ENCODE measurements around the gene TMEM63B.
"Not testable (repeated sequence)": the region's sequence is repeated elsewhere in the genome, so short reads cannot be mapped to it uniquely, and the experiment has no call there.

TMEM63B gene

DNA sequence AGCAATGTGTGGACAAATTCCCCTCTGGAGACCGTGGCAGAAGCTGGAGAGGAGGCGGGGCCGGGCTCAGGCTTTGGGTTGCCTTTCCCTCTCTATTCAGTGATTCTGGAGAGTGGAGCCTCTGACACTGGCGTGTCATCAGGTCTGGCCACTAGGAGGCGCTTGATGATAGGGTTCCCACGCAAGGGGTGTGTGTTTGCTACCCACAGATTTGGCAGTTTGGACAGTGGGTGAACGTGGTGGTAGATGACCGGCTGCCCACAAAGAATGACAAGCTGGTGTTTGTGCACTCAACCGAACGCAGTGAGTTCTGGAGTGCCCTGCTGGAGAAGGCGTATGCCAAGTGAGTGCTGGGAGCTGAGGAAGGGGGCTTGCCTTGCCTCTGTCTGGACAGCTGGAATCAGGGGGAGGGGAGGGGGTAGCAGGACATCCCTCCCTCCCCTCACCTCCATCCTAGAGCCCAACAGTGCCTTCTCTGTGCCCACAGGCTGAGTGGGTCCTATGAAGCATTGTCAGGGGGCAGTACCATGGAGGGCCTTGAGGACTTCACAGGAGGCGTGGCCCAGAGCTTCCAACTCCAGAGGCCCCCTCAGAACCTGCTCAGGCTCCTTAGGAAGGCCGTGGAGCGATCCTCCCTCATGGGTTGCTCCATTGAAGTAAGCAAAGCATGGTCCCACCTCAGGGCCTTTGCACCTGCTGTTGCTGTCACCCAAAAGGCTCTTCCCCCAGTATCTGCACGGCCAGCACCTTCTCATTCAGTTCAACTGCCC lies 45.6 kb downstream of the TMEM63B start:
- DNase-seq: peak; percentile 91

DNA sequence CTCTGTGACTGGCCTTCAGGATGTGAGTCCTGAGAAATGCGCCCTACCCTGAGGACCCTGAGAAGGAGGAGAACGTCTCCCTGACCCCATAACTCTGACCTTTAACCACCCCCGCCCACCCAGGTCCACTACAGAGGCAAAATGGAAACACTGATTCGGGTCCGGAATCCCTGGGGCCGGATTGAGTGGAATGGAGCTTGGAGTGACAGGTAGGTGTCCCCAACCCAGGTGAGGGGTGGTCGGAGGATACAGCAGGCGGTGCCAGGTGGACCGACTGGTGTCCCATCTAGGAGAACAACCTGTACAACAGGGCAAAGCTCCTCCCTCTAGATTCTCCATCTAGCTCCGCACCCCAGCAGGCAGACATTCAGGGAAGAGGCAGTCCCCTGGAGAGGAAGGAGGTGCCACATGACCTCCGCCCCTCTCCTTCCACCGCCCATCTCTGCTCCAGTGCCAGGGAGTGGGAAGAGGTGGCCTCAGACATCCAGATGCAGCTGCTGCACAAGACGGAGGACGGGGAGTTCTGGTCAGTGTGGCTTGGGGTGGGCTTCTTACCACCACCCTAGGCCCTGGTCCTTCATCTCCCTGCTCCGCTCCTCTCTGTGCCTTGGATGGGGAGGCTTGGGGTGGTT lies 48.9 kb downstream of the TMEM63B start:
- no peak for DNase-seq

DNA sequence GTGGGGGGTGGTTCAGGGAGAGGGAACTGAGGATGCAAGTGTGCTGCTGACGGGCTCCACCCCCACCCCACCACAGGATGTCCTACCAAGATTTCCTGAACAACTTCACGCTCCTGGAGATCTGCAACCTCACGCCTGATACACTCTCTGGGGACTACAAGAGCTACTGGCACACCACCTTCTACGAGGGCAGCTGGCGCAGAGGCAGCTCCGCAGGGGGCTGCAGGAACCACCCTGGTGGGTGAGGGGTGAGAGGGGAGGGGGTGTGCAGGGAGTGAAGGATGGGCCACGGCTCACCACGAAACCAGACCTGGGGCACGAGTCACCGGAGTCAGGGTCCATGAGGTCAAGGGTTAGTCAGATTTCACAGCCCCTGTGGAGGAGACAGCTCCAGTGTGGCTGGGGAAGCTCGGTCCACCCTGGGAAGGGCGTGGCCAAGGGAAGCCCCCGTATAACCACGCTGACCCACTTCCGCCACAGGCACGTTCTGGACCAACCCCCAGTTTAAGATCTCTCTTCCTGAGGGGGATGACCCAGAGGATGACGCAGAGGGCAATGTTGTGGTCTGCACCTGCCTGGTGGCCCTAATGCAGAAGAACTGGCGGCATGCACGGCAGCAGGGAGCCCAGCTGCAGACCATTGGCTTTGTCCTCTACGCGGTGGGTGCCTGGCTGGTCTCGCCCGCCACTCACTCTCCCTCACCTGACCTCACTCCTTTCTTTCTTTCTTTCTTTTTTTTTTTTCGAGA lies 49.6 kb downstream of the TMEM63B start:
- DNase-seq: no peak

DNA sequence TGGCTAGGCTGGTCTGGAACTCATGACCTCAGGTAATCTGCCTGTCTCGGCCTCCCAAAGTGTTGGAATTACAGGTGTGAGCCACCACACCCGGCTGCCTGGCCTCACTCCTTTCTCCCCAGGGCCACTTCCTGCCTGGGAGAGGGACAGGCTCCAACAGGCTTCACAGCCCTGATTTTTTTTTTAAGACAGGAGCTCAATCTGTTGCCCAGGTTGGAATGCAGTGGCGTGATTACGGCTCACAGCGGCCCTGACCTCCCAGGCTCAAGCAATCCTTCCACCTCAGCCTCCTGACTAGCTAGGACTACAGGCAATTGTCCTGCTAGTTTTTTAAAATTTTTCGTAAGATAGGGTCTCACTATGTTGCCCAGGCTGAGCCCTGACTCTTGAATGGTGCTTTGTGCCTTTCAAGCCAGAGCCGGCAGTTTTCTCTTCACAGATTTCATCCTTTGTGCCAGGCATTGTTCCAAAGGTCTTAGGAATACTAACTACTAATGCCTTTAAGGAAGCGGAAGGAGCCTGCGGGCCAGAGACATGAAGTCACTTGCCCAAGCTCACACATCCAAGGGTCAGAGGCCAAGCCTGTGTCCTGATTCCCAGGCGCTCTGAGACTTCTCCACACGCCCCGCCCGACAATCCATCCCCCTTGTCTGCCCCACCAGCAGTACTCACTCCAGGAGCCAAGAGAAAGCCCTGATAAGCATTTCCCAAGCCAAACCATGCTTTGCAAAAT lies 50.5 kb downstream of the TMEM63B start:
- no peak for DNase-seq

DNA sequence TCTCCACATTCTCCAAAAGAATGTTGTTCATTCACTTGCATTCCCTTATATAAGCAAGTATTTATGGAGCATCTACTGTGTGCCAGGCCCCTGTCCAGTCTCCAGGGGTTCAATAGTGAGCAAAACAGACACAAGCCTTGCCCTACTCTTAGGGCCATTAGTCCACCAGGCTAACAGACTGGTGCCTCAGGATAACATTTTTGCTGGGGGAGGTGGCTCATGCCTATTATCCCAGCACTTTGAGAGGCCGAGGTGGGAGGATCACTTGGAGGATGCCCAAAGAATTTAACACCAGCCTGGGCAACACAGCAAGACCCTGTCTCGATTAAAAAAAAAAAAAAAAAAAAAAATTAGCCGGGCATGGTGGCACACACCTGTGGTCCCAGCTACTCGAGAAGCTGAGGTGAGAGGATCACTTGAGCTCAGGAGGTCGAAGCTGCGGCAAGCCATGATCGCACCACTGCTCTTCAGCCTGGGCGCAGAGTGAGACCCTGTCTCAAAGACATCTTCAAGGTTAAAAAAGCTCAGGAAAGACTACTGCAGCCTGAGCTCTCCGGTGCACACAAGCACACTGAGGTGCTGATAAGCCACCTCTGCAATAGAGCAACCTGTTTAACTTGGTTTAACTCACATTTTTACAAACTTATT lies 51.2 kb downstream of the TMEM63B start:
- no peak for DNase-seq

DNA sequence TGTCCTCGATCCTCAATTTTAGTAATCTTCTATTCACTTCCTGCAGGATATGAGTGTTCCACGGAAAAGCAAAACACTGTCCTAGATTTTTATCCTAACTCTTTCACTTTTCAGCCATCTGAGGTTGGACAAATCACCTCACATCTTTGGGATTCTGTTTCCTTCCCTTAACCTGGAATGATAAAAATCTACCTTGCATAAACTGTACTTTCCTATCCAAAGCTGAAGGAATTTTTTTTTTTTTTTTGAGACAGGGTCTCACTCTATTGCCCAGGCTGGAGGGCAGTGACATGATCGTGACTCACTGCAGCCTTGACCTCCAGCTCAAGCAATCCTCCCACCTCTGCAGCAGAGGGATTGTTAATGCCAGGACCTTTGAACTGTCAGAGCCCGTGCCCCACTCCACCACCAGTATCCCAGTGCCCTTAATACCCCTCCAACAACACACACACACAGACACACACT lies 51.8 kb downstream of the TMEM63B start:
- DNase-seq: no peak

DNA sequence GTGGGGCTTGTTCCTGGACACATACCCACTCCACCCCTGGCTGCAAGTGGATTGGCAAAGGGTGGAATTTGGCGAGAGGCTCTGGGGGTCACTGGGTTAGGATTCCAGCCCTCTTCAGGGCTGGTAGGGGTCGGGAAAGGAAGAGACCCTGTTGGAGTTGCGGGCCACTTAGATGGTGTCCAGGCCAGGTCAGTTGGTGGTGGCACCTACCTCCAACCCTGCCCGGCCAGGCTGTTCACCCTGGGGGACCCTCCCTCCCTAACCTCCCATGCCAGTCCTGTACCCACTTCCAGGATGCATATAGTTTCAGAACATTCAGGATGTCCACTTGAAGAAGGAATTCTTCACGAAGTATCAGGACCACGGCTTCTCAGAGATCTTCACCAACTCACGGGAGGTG lies 52.3 kb downstream of the TMEM63B start:
- DNase-seq: no peak

DNA sequence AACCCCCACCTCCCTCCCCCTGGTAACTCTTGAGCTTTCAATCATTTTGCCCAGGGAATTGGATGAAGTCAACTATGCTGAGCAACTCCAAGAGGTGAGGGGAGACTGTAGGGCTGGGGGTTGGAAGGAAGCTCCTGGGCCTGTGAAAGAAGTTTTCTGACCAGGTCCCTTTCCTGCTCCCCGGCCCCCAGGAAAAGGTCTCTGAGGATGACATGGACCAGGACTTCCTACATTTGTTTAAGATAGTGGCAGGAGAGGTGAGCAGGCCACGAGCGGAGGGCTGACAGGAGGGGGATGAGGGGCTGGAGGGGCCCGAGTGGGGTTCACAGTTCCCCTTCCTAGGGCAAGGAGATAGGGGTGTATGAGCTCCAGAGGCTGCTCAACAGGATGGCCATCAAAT lies 53.1 kb downstream of the TMEM63B start:
- no peak for DNase-seq

DNA sequence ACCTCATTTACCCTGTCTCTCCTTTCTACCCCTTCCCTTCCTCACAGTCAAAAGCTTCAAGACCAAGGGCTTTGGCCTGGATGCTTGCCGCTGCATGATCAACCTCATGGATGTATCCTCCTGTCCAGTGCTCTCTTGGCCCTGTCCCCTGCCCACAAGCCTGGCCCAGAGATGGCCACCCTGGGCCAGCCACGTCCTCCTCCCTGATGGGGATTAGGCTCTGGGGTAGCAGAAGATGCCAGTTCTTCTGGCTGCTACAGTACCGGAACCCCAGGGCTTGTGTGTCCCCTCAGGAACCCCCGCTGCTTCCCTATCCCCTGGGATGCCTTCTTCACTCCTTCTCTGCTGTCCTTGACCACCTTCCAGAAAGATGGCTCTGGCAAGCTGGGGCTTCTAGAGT lies 53.5 kb downstream of the TMEM63B start:
- DNase-seq: no peak

DNA sequence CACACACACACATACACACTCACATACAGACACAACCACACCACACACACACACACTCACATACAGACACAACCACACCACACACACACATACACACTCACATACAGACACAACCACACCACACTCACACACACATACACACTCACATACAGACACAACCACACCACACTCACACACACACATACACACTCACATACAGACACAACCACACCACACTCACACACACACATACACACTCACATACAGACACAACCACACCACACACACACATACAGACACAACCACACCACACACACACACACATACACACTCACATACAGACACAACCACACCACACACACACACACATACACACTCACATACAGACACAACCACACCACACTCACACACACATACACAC lies 54.4 kb downstream of the TMEM63B start:
- not testable (repeated sequence) for DNase-seq

DNA sequence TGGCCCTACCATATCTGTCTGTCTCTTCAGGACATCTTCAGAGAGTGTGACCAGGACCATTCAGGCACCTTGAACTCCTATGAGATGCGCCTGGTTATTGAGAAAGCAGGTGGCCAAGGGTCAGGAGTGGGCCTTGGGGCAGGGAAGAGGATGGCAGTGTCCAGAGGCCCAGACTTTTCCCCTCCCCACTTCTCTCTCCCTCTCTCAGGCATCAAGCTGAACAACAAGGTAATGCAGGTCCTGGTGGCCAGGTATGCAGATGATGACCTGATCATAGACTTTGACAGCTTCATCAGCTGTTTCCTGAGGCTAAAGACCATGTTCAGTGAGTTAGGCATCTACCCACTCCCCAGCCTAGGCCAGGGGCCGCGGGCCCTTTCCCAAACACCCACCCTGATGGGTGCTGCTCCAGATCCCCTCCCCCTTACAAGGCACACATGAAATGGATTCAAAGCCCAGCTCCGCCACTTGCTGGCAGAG lies 55.6 kb downstream of the TMEM63B start:
- DNase-seq: no peak

DNA sequence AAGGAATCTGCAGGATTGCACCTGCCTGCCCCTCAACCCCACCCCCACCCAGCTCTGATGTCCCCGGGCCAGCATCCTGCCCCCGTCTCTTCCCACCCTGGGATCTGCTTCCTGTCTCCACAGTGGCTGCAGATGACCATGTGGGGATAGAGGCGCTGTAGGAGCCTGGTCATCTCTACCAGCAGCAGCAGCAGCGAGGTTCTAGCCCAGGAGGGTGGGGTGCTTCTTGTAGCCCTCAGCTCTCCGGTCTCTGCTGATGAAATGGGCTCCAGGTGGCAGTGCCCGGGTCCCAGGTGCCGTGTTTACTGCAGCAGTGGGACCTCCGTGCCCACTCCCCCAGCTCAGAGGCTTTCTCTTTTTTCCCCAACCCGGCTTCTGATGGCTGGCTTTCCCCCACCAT lies 56.4 kb downstream of the TMEM63B start:
- no peak for DNase-seq

DNA sequence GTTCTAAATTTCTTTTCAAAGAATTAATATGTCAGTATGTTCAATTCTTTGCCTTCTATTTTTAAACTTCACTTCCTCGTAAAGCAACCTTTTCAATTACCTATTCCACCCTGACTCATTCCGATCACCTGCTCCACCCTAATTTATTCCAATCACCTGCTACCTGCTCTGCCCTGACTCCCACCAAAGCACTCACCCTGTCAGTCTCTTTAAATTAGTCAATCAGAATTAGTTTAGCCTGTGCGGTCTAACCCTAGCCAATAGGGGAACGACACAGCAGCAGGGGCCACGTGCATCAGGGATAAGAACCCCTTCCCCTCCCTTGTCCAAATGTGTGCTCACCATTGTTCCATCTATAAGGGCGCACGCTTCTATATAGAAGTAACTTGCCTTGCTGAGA lies 58.0 kb downstream of the TMEM63B start:
- DNase-seq: not testable (repeated sequence)

DNA sequence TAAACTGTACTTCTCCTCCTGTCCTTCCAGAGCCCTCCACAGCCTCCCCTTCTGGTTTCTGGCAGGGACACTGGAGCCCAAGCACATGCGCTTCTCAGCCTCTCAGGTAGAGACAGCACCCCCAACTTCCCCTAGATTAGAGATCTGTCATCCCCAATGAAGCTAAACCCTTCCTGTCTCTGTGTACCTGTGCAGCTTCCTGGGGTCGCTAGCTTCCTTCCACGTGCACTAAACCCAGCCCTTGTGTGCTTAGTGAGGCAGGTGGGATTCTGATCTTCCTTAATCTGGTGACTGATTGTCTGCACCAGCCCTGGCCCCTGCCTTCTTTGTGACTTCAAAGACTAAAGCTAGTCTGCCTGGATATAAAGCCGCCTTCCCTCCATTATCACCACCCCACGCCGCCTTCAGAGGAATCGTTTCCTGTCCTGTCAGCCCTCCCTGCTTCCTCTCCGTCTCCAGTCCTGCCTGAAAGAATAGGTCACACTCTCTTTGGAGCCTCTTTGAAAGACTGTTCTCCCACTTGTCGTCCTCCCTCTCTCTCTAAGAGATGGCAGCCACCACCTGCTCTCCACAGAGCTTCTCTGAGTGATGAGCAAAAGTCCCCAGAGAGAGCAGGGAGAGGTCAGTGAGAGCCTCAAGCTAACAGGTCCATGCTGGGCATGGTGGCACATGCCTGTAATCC lies 58.7 kb downstream of the TMEM63B start:
- DNase-seq: no peak

DNA sequence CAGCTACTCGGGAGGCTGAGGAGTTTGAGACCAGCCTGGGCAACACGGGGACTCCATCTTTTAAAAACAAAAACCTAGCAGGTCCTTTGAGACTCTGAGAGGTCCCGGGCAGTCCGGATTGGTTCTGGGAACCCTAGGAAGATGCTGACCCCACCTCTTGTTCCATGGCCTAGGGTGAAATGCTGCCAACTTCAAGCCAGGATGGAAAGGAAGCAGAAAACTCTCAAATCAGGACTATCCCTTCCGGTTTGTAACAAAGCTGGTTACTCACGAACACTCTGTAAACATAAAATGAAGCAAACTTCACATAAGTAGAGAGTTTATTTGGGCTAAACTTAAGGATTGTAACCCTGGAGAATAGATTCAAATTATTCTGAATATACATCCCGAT lies 59.3 kb downstream of the TMEM63B start:
- DNase-seq: no peak

DNA sequence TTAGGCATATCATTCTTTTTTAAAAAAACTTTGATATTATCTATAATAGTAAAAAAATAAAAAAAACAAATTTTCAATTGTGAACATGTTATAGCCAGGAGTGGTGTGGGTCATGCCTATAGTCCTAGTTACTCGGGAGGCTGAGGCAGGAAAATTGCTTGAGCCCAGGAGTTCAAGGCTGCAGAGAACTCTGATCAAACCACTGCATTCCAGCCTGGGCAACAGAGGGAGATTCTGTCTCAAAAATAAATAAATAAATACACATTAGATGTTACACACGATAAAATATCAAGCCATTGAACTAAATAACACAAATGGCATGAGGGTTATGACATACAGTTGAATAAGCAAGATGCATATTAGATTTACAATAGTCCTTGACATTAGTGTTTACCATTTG lies 61.5 kb downstream of the TMEM63B start:
- no peak for DNase-seq

DNA sequence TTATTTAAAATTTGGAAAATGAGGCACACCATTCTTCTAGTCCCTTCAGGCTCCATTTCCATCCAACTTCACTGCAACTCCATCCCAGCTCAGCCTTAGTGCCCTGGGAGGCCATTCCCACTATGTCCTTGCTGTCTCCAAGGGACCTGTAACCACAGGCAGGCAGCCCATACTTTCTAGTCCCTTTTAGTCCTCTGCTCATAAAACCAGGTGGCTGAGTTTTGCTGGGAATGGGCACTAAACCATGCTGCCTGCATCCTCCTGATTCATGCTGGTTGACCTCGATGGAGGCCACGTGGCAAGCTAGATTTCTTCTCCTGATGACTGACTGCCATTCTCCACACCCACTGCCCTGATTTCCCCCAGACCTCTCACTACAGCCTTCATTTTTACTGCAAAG lies 61.9 kb downstream of the TMEM63B start:
- DNase-seq: no peak

DNA sequence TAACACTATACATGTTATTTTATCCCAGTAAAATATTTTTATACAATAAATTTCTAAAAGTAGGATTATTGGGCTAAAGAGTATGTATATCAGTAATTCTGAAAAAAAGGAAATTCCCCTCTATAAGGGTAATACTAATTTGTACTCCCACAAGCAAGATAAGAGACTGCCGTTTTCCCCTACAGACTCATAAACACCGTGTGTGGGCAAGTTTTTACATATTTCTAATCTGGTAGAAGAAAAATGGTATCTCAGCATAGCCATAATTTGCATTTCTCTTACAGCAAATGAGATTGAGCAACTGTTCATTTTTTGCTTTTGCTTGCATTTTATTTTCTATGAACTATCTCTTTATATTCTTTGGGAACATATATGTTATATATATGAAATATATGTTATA lies 63.4 kb downstream of the TMEM63B start:
- DNase-seq: no peak

DNA sequence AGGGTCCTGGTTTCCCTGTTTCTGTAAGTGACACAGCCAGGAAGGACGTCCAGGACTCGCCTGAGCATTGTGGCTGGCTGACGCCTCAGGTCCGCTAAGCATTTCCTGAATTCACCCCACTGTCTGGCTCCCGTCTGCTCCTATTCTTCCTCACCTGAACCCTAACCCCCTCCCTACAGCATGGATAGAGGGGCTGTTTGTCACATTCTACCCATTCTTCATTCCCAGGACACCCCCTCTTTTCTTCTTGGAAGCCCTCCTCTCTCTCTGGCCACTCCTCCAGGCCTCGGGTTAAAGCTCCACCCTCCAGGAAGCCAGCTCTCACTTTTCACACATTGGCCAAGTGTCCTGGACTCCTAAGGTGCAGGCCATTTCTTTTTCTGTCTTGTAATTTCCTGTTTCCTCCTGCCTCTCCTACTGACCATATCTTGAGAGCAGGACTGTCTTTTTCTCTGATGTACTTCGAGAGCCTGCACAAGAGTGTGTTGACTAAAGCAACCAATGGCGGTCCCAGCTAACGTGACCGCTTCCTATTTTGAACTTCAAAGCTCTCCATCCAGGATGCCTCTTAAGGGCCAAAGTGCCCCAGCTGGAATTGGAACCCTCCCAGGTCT lies 65.2 kb downstream of the TMEM63B start:
- DNase-seq: no peak

DNA sequence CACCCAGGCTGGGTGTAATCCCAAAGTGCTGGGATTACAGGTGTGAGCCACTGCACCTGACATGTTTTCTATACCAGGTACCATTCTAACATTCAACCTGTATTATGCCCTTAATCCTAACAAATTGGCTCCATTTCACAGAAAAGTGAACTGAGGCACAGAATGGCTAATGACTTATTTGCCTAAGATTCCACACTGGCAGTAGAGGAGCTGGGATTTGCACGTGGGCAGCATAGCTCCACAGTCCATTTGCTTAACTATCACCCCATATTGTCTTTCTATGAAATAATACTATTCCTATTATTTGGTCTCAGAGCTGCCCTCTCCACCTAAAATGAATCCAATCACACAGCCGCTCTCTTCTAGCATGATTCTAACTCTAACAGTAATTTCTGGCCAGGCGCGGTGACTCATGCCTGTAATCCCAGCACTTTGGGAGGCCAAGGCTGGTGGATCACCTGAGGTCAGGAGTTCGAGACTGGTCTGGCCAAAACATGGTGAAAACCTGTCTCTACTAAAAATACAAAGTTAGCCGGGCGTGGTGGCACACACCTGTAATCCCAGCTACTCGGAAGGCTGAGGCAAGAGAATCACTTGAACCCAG lies 66.1 kb downstream of the TMEM63B start:
- no peak for DNase-seq

DNA sequence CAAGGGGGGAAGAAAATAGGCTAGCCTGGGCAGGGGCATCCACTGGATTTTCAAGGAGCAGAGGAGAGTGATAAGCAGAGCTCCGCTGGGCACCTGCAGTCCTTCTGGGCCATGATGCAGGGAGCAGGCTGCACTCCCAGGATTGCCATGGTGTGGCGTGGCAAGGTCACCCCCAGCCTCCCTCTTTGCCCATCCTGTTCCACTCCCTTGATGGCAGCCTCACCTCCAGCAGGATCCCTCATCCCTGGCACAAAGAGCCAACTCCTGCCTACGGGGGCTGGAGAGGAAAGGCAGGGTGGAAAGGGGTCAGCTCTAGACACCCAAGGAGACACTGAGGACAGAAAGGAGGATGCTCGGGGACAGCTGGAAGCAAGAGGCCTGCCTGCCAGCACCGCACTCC lies 67.0 kb downstream of the TMEM63B start:
- DNase-seq: no peak

Data from femur (tissue), 1 donor.